Posterior cingulate gyrus (tissue), 11 donors: ENCODE results near the gene DHRS12.

Experiments
- DNase-seq, 10 donors: peaks; one replicate each; pipeline versions ENCODE4 v3.0.0 to v3.0.0-alpha.2; 2020 to 2021; ENCODE audit warnings: mixed read lengths in 3 of 10
- intact Hi-C: fragments of 100-400 bp; cut with DNase I; formaldehyde crosslinking; loops from one replicate; pipeline ENCODE4 v1.15.1; 2023

Gene DHRS12, protein sequence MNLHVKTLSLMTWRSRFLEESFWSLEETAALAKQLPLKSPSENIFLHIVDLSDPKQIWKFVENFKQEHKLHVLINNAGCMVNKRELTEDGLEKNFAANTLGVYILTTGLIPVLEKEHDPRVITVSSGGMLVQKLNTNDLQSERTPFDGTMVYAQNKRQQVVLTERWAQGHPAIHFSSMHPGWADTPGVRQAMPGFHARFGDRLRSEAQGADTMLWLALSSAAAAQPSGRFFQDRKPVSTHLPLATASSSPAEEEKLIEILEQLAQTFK

DNA sequence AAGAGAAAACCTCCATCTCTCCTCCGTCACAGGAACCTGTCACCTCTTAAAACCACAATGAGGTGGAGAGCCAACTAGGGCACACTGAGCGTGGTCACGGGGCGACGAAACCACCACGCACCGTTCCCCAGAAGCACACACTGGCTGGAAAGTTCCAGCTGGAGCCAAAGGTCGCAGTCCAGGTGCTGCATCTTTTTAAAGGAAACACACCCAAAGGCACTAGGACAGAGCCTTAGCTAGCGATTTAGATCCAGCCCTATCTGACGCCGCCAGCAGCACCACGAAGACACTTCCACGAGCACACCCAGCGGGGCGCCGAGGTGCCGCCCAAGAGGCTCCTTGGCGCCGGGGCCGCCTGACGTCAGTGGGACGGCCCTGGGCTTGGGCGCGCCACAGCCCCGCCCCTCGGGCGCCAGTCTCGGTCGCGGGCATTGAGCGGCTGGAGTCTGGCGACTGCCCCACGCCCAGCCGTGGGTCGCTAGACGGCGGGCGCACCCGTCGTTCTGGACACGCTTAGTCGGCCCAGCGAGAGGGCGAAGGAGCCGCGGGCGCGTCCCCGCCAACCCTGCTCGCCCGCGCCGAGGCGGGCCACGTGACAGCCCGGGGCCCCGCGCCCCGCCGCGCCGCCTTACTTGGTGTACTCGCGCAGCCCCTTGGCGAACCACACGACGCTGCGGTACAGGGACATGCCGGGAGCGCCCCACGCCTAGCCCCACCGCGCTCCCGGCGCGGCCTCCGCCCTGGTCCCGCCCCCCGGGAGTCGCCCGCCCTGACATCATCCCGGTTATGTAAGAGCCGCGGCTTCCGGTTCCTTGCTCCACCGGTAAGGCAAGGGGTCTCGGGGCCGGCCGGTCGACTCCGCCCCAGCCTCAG is at the start of gene DHRS12:
DHRS12 (minus strand) TSS at position 742 of the 873 bp plus-strand sequence. CDS start 4,504 bp downstream, outside the sequence.
- peak; percentile 81 to 98 (median 88) for DNase-seq
- intact Hi-C loops = loop anchor here (1.0 kb wide), 2 partner anchors 219 to 350 kb away; partner anchors contain the start of genes INTS6 and WDFY2

- DNase-seq = no peak
- intact Hi-C loops = loop anchor here (5.0 kb wide), 1 partner anchor 278 kb away; the partner anchor contains the start of gene NEK5
Measured at GRCh38 chr13:51849145-51850101, 45.5 kb upstream of the DHRS12 start.

DNA sequence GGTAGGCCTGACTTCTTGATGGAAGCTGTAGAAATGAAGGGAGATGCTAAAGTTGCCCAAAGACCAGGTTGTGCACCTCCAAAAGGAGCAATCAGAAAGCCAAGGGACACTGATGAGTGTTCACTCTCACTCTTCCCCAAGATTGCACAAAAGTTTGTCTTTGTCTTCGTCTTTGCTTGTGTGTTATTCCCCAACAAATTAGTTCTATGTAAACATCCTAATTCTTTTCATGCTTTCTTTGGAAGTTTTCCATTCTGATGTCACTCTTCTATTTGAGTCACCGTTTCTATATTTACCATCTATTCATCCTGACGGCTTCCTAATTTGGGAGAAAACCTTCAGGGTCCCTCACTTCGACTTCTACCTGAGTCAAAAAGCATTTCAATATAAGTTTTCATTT is 44.7 kb upstream of the DHRS12 start:
- no peak for DNase-seq
- intact Hi-C loops = loop anchor here (5.0 kb wide), 1 partner anchor 279 kb away; the partner anchor contains the start of gene NEK5

GRCh38 chr13:51846756-51847155 is 42.8 kb upstream of the DHRS12 start:
- DNase-seq = no peak
- intact Hi-C loops = loop anchor here (5.0 kb wide), 1 partner anchor 281 kb away; the partner anchor contains the start of gene NEK5

DNA sequence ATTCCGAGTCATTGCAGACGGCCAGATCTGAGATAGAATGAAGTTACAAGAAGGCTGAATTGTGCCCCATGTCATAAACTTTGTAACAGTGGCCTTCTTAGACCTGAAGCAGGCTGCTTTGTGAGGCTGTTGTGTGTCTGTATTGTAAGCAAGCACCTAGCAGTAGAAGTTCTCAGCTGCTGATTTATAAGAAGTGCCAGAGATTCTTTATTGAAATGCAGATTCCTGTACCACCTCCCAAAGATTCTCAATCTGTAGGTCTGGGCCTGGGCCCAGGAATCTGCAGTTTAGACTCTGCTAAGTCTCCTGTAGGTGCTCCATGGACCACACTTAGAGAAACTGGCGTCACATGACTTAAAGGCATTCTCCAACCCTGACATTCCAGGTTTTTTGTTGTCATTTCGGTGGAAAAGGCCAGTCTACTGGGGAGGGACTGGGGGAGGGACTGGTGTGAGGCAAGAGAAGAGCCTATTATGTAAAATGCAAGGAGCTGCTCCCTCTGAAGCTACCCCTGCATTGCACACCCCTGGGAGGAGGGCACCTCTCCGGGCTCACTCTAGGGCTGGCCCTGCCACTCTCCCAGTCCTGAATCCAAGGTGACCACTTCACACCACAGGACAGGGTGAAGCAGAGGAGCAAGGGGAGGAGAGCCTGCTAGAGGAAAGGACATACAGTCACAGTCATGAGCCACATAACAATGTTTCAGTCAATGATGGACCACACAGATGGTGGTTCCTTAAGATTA is 41.8 kb upstream of the DHRS12 start:
- no peak for DNase-seq
- intact Hi-C loops = loop anchor here (5.0 kb wide), 1 partner anchor 282 kb away; the partner anchor contains the start of gene NEK5

DNA sequence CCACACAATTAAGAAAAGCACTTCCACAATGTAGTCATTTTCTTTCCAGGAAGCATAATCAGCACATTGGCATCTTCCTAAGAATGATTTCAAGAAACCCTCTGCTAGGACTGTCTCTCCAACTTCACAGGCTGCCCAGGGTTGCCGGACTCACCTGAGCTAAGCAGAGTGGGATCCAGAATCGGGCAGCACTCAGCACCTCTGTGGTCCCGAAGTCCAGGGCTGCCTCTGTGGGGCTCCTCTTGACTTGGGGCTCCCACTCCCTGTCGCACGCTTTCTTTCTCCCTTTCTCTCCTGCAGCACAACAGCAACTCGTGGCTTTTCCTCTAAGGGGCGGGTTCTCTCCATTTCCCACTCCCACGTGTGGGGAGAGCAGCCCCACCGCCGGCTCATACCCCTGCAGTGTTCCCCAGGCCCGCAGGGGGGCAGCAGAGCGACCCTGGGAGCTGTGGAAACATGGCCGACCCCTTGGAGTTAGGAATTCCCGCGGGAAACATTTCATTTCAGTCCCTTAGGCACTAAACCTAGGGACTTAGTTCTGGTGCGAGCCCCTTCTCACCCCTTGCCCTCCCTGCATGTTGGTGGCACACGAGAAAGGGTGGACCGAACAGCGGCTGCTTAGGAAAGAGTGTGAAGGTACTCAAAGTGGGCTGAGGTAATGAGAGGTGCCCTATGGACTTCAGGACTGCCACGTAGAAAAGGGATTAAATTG is 41.1 kb upstream of the DHRS12 start, which contains the start of gene TMEM272:
TMEM272 (minus strand) TSS at position 316 of the 712 bp plus-strand sequence. CDS start 6,647 bp downstream, outside the sequence.
- intact Hi-C loops = loop anchor here (5.0 kb wide), 1 partner anchor 282 kb away; the partner anchor contains the start of gene NEK5
- DNase-seq = peak in 9 of 10 donors; percentile 46 to 93 (median 65)

DNA sequence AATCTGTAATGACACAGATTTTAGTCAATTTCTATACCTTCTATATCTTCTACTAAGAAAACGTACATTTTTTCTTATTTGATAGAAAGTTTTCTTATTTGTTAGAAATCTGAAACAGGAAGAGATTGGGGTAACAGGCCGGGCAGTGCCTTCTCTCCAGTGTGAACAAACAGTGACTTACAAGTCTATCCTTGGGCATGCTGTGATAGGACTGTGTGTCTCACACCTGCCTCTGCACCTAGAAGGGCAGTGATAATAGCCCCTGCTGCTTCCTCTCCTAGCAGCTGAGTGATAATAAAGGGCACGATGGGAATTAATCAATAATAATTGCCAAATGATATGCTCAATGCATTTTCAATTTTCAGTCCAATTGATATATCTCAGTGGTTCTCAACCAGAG is 39.6 kb upstream of the DHRS12 start:
- DNase-seq = no peak
- intact Hi-C loops = no loop called here

- intact Hi-C loops = no loop called here
Measured at GRCh38 chr13:51841732-51842131, 37.8 kb upstream of the DHRS12 start.

GRCh38 chr13:51840917-51841316 is 37.0 kb upstream of the DHRS12 start:
- no peak for DNase-seq
- intact Hi-C loops = no loop called here

More at GRCh38 chr13:51841732-51842131, 37.8 kb upstream of the DHRS12 start:
- DNase-seq = no peak

DNA sequence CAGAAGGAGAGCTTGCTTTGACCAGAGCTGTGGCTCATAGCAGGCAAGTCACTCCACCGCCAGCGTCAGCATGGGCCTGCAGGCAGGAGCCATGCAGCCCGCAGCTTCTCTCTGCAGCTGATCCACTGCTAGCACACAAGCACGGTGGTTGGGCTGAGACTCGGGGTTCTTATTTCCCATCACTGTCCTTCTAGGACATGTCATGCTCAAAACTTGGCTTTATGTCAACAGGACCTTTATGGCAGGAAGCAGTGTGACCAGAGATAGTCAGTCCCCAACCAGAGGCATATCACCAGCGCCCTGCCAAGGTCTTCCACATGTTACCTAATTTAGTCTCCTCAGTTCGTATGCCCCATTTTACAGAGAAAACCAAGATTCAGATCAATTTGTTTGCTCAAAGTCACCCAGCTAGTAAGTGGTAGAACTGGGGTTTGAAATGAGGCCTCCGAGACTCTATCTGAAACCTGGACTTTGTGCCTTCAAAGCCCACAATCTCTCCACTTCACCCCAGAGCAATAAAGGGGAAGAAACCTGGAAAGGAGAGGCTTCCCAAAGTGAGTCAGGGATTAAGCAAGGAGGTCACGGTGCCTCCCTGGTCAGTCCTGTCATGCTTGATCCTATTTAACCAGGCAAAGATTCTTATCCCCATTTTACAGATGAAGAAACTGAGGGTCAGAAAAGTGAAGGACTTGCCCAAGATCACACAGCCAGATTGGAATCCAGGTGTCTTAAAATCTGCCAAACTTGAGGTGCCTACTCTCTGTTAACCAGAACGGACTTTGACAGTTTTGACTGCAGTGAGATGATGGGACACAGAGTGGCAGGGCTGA is 36.0 kb upstream of the DHRS12 start:
- DNase-seq = no peak
- intact Hi-C loops = no loop called here

DNA sequence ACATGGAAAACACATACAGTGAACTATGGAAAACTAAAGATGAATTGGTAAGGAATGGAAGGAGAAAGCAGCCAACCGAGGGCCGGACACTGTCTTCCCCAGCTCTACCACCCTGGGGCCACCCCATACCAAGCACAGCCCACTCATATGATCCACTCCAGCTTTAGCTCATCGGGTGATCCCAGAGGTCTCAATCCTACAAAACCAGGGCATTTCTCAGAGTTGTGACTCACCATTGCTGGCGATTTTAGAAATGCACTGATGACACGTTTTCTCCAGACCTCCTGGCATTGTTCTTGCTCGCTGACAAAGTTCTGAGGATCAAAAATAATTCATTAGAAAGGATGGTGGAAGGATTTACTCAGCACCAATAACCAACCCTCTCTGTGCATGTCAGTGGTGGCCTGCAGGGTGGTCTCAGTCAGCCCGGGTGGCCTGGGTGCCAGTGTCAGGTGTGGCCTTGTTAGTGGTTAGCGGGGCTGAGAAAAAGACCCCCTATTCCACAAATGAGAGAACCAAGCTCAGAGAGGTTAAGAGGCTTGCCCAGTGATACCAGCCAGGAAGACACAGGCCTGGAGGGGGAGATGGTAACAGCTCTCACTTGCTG is 34.4 kb upstream of the DHRS12 start:
- intact Hi-C loops = no loop called here
- no peak for DNase-seq

DNA sequence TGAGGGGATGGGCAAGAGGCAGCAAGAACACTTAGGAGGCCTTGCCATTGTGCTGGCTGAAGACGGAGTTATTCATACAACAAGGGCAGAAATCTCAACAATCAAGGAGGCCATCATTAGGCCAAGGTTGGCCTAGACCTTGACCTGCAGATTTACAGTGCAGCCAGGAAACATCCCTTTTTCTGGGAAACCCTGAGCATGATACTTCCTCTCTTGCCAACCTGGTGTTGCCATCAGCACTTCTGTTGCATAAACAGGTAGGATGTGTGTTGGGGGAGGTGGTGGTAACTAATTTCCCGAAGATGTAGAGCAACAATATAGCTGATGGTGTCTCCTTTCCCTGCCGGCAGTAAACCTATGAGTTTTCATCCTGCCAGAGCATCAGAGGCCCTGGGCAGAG is 33.1 kb upstream of the DHRS12 start:
- intact Hi-C loops = no loop called here
- no peak for DNase-seq

DNA sequence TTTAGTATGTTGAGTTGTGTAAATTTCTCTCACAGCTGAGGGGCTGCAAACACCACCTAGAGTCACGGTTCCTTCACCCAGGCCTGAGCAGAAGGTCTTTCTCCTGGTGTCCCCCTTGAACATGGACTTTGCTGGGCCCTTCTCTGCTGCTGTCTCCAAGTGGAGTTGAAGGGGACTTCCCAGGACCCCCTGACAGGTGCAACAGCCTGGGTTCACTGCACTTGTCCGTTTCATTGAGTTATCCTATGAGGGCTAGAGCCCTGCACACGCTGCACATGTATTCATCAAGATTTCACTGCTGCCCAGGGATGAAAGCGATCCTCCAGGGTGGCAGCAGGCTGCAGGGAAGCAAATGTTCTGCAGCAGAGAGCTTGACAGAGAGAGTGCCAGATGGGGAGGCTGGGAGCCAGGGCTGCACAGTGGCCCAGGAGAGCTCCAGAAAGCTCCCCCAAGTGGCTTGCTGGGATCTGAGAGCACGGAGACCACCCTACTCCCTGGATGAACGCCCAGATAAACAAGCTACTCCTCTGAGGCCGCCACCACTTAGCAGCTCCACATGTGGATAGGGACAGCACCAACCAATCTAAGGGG is 30.7 kb upstream of the DHRS12 start:
- intact Hi-C loops = no loop called here
- DNase-seq = no peak

DNA sequence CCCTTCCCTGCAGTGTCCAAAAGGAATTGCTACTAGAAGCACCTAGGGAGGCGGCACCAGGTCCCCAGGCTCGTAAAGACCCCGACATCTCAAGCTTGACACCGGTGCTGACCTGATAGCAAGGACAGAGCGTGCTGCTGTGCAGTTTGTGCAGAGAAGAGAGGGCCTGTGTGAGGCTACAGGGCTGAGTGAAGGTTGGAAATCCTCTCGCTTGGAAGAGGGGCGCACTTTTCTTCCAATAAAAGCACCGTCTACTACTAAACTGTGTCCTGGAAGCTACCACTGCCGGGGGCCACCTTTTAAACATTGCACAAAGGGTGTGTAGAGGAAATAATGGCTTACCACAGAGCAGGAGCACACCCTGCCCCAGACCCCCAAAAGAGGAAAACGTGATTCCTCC is 30.0 kb upstream of the DHRS12 start:
- intact Hi-C loops = no loop called here

DNA sequence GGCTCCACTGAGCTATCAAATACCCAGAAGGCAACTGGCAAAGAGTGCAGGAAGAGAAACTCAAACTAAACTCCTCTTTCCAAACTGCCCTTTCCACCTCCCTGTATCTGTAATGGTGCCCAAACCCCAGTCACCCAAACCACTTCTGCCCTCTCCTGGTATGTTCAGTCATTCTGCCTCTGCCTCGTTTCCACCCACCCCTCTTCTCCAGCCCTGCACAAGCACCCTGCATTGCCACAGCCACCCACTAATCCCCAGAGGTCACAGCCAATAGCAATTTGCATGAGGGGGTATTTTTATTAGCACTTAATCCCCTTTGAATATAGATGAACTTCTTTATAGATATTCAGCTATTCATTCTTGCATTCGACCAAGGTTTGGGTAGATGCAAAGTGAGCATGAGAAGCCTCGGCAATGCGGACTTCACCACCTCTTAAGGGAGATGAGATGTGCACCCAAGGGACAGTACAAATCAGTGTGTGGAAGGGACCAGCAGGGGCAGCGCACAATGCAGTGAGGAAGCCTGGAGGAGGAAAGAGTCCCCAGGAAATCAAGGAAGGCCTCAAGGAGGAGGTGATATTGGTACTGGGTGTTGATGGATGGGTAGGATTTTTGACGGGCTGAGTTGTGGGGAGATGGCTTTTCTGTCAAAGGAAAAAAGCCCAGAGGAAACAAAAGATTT is 28.6 kb upstream of the DHRS12 start:
- intact Hi-C loops = no loop called here
- DNase-seq = peak in 2 of 10 donors; percentile 20 to 22

More for the DNA sequence above, 30.0 kb upstream of the DHRS12 start:
- DNase-seq = no peak

- intact Hi-C loops = no loop called here
Measured at GRCh38 chr13:51831519-51831918, 27.6 kb upstream of the DHRS12 start.

More at GRCh38 chr13:51831519-51831918, 27.6 kb upstream of the DHRS12 start:
- no peak for DNase-seq
